Ascending aorta (tissue), 2 donors: ENCODE results near the gene APLF. TPM values are rescaled to one million over a fixed set of nuclear protein-coding genes. Genes with fewer than 3 reads are reported as not detected.

Experiments used
- DNase-seq, 2 donors: peaks; one replicate each; pipeline ENCODE4 v3.0.0-alpha.2; 2019; ENCODE audit warnings: low spot score in 2 of 2
- H3K27ac ChIP-seq, 2 donors: fragments of 200-600 bp; sonication (generic); one replicate each; pipeline ENCODE4 v1.5.1; 2016 to 2017; ENCODE audit warnings: mild to moderate bottlenecking in 1 of 2
- H3K27me3 ChIP-seq: fragments of 200-600 bp; sonication (generic); one replicate; pipeline ENCODE4 v1.5.1; 2017
- H3K36me3 ChIP-seq, 2 donors: fragments of 200-600 bp; sonication (generic); one replicate each; pipeline ENCODE4 v1.5.1; 2016
- H3K4me1 ChIP-seq, 2 donors: fragments of 200-600 bp; sonication (generic); one replicate each; pipeline ENCODE4 v1.5.1; 2016 to 2017; ENCODE audit warnings: mild to moderate bottlenecking in 1 of 2
- H3K4me3 ChIP-seq, 2 donors: fragments of 200-600 bp; sonication (generic); one replicate each; pipeline ENCODE4 v1.5.1; 2016 to 2017; ENCODE audit warnings: mild to moderate bottlenecking in 1 of 2
- H3K9me3 ChIP-seq, 2 donors: fragments of 200-600 bp; sonication (generic); one replicate each; pipeline ENCODE4 v1.5.1; 2016
- CTCF ChIP-seq, 3 experiments: fragments of 200-600 bp in 2 of 3; fragments of 450-650 bp in 1 of 3; sonication (generic) in 2 of 3; IDR thresholded peaks; one replicate each; pipeline ENCODE4 v1.5.1; 2016 to 2019; ENCODE audit warnings: antibody characterized with exemption in 3 of 3, mild to moderate bottlenecking in 1 of 3, moderate library complexity in 1 of 3
- intact Hi-C: fragments of 100-400 bp; cut with DNase I; formaldehyde crosslinking; loops from one replicate; pipeline ENCODE4 v1.15.1; 2023
- total RNA-seq: library from RNA; depleted of rRNA; stranded (reverse); fragments of >200 nt; gene quantifications from one replicate; pipeline ENCODE4 v1.1.0, GENCODE V29; 2016

Gene APLF
- total RNA-seq, 1 donor from 2014 or later: 2.8 TPM

- H3K27me3 ChIP-seq: no peaks in the 10 kb centered on the region
Observed at GRCh38 chr2:68423966-68424650, 43.3 kb upstream of the APLF start.

GRCh38 chr2:68425503-68425902 lies 41.9 kb upstream of the APLF start:
- Histone ChIP-seq H3K4me3 (no peak overlapping the region), H3K4me1 (no peaks in the 10 kb centered on the region), H3K27ac (no peak overlapping the region), H3K27me3 (no peaks in the 10 kb centered on the region), H3K9me3 (no peaks in the 10 kb centered on the region), H3K36me3 (no peaks in the 10 kb centered on the region)
- TF ChIP-seq CTCF (IDR thresholded peaks at IDR 0.05): no peak
- no peak for DNase-seq
- intact Hi-C loops: no loop called here

More at GRCh38 chr2:68423966-68424650, 43.3 kb upstream of the APLF start:
- no peak overlapping the region for H3K4me3 ChIP-seq
- no peak overlapping the region for H3K27ac ChIP-seq
- no peaks in the 10 kb centered on the region for H3K4me1 ChIP-seq
- H3K36me3 ChIP-seq: no peaks in the 10 kb centered on the region
- no peaks in the 10 kb centered on the region for H3K9me3 ChIP-seq
- TF ChIP-seq CTCF (IDR thresholded peaks at IDR 0.05): no peak
- intact Hi-C loops: no loop called here
- DNase-seq: no peak

GRCh38 chr2:68426446-68426845 lies 40.9 kb upstream of the APLF start:
- H3K4me3 ChIP-seq: no peak overlapping the region
- H3K27ac ChIP-seq: no peak overlapping the region
- no peaks in the 10 kb centered on the region for H3K36me3 ChIP-seq
- H3K27me3 ChIP-seq: no peaks in the 10 kb centered on the region
- no peak for DNase-seq
- no peaks in the 10 kb centered on the region for H3K4me1 ChIP-seq
- no peak for TF ChIP-seq CTCF (IDR thresholded peaks at IDR 0.05)
- intact Hi-C loops: no loop called here
- no peaks in the 10 kb centered on the region for H3K9me3 ChIP-seq

GRCh38 chr2:68426848-68427579 lies 40.4 kb upstream of the APLF start:
- intact Hi-C loops: no loop called here
- no peak for DNase-seq
- no peaks in the 10 kb centered on the region for H3K36me3 ChIP-seq
- no peaks in the 10 kb centered on the region for H3K4me1 ChIP-seq
- no peak for TF ChIP-seq CTCF (IDR thresholded peaks at IDR 0.05)
- no peaks in the 10 kb centered on the region for H3K9me3 ChIP-seq
- H3K27ac ChIP-seq: no peak overlapping the region
- no peaks in the 10 kb centered on the region for H3K27me3 ChIP-seq
- H3K4me3 ChIP-seq: no peak overlapping the region

- no peaks in the 10 kb centered on the region for H3K9me3 ChIP-seq
- no peaks in the 10 kb centered on the region for H3K36me3 ChIP-seq
- H3K27ac ChIP-seq: no peak overlapping the region
- no peak overlapping the region for H3K4me3 ChIP-seq
- TF ChIP-seq CTCF (IDR thresholded peaks at IDR 0.05): no peak
- H3K27me3 ChIP-seq: no peaks in the 10 kb centered on the region
- intact Hi-C loops: no loop called here
- H3K4me1 ChIP-seq: no peaks in the 10 kb centered on the region
- DNase-seq: no peak
Observed at GRCh38 chr2:68428126-68428525, 39.3 kb upstream of the APLF start.
